Cerebellar cortex (tissue), 1 donor: ENCODE measurements around the gene TMEM184B.
A peak's percentile ranks its signal among the peaks of the same experiment; 100 is the strongest.
"Not testable (repeated sequence)": the region's sequence is repeated elsewhere in the genome, so short reads cannot be mapped to it uniquely, and the experiment has no call there.

Experiments used
- DNase-seq: peaks from one replicate; pipeline ENCODE4 v3.0.0-alpha.2; 2015; ENCODE audit warnings: low spot score

The TMEM184B gene

DNA sequence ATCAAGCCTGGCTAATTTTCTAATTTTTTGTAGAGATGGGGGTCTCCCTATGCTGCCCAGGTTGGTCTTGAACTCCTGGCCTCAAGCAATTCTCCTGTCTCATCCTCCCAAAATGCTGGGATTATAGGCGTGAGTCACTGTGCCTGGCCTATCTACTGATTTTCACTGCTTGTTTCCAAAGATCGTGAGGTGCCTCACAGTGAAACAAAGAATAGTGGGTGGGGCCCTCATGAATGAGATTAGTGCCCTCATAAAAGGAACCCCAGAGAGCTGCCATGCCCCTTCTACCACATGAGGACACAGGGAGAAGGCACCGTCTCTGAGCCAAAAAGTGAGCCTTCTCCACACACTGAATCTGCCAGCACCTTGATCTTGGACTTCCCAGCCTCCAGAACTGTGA, 23.5 kb downstream of the TMEM184B start:
- no peak for DNase-seq

- DNase-seq: no peak
Measured at GRCh38 chr22:38248280-38248679, 24.5 kb downstream of the TMEM184B start.

DNA sequence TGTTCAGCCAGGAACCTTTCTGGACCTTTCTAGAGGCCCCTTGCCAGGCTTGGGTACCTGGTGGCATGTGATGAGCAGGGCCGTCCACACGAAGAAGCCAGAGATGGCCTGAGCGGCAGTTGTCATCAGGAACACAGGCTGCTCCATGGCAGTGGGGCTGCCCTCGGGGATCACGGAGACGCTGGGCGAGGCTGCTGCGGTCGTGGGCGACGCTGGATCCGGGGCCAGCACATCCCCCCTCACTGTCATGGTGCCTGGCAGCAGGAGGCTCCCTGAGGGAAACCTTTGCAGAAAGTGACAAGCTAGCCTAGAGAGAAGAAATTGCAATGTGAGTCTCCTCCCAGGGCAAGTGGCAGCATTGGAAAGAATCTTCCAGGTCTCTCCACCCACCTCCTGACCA, 25.1 kb downstream of the TMEM184B start:
- DNase-seq: no peak

DNA sequence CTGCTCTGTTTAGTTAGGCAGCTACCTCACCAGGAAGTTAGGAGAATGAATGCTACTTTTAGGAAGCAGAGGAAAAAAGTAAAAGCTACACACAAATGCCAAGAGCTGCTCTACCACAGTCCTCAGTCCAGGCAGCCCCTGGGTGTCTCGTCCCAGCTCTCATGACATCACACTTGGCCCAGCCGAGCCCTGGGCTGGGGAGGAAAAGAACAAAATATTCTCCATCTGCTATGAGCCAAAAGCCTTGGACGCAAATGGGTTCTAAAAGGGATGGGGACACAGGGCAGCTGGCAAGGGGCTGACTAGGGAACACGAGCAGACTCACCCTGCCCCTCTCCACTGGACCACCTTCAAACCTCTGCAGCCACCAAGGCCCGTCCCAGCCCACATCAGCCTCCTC, 26.1 kb downstream of the TMEM184B start:
- peak; percentile 86 for DNase-seq

DNA sequence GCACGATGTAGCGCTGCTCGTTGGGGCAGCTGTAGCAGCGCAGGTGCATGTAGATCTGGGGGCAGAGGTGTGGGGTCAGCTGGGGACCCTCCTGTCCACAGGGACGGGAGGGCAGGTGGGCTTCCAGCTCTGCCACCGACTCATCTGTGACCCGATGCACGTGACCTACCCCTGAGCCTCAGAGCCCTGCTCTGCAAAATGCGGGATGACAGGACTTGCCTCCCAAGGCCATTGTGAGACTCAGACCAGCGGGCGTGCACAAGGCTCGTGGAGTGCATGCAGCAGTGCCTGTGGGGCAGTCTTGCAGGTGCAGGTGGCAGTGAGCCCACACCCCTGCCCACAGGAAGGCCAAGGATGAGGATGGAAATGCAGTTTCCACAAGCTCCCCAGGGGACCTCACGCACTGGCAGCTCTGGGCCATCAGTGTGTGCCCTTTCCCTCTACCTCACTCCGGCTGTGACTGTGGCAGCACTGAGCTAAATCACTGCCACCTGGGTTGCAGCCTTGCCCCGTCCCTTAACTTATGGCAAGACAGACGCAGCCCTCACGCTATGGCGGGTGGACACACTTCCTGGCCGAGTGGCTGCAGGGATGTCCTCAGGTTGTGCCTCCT, 26.7 kb downstream of the TMEM184B start:
- DNase-seq: no peak

- DNase-seq: no peak
Measured at GRCh38 chr22:38244106-38244505, 28.7 kb downstream of the TMEM184B start.

DNA sequence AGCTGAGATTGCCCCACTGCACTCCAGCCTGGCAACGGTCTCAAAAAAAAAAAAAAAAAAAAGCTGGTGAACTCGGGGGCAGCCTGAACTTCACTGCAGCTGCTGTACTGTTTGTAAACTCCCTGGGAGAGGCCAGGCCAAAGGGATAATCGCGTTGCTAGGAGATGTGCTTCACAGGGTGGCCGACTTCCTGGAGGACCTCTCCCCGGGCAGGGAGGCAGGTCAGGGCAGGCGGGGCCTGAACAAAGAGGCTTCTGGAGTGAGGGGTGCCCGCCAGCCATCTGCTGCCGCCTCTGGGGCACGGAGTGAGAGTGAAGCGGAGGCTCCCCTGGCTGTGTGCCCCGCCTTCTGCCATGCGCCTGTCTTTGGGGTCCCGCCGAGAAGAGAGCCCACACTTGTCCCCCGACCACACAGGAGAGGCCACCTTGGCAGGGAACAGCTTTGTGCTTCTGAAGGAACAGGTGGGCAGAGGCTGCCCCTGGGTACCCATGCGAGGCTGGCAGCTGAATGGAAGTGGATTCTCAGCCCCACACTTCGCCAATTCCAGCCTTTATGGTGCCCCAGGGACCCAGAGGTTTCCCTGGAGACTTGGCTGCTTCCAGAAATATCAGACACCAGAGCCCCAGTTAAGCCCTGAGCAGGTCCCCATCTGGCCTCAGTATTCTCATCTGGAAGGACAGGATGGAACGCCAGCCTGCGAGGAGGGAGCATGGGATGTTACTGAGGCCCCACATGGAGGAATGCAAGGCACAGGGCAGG, 29.6 kb downstream of the TMEM184B start:
- DNase-seq: no peak

GRCh38 chr22:38240734-38241252, 32.0 kb downstream of the TMEM184B start:
- DNase-seq: peak; percentile 84

DNA sequence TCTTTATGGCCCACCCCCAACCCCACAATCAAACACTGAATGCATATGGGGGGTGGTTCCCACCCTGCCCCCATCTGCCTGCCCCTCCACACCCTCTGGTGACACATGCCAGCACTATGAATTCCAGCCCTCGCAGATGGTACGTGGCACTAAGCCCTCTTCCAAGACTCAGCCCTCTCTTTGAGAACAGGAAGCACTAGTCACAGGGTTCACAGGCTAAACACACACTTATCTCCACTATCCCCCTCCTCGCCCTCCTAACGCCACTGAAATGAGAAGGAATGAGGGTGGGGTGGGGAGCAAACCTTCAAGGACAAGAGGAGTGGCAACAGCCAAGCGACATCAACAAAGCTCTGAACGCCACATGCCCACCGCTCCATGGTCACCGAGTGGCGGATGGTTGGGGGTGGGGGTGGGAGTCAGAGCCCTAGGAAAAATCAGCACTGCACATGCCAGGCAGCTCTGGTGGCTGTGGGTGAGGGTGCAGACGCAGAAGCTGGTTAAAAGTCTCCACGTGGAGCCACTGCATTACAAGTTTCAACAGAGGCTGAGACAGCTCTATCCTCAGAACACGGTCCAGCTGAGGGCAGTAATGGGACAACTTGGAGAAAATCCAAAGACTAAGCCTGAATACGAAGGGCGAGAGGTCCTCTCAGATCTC, 33.6 kb downstream of the TMEM184B start:
- DNase-seq: peak; percentile 52

DNA sequence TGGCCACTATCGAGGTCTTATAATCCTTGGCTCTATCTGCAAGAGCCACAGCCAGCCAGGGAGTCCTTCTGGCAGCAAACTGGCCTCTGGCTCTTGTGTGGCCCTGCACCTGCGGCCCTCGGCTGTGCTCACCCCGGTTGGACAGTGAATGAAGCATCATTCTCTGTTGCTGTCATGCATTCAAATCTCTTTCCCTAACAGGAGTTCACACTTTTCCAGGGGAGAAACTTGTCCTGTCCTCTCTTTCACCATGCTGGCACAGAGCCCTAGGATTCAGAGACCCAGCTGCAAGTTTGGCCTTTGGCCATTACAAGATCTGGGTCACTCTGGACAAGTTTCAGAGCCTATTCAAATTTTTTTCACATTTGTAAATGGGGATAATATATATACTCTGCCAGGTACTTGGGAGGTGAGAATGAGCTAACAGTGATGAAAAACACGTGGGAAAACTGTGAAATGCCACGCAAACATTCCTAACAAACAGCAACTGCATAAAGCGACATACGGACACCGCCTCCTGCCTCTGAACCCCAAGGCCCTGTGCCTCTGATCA, 34.2 kb downstream of the TMEM184B start:
- DNase-seq: no peak

- no peak for DNase-seq
Measured at GRCh38 chr22:38236786-38237185, 36.0 kb downstream of the TMEM184B start.

GRCh38 chr22:38235240-38235850, 37.5 kb downstream of the TMEM184B start:
- no peak for DNase-seq

- not testable (repeated sequence) for DNase-seq
Measured at GRCh38 chr22:38233856-38234255, 39.0 kb downstream of the TMEM184B start.

DNA sequence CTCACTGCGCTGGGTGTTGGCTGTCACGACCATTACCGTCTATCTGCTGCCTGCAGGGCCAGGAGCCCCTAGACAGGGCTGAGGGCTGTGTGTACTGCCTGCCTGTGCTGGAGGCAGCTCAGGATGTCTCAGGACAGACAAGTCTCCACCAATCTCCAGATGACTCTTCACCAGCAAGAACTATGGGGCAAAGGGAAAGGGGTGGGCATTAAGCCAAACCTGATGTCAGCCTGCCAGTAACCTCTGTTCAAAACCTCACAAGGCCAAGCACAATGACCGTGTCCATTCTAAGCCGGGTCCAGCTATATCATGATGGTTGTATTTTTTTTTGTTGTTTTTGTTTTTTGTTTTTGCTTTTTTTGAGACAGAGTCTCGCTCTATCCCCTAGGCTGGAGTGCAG, 39.4 kb downstream of the TMEM184B start:
- no peak for DNase-seq

GRCh38 chr22:38232196-38232595, 40.6 kb downstream of the TMEM184B start:
- no peak for DNase-seq

- no peak for DNase-seq
Measured at GRCh38 chr22:38230916-38231315, 41.9 kb downstream of the TMEM184B start.

- no peak for DNase-seq
Measured at GRCh38 chr22:38230108-38230825, 42.5 kb downstream of the TMEM184B start.

DNA sequence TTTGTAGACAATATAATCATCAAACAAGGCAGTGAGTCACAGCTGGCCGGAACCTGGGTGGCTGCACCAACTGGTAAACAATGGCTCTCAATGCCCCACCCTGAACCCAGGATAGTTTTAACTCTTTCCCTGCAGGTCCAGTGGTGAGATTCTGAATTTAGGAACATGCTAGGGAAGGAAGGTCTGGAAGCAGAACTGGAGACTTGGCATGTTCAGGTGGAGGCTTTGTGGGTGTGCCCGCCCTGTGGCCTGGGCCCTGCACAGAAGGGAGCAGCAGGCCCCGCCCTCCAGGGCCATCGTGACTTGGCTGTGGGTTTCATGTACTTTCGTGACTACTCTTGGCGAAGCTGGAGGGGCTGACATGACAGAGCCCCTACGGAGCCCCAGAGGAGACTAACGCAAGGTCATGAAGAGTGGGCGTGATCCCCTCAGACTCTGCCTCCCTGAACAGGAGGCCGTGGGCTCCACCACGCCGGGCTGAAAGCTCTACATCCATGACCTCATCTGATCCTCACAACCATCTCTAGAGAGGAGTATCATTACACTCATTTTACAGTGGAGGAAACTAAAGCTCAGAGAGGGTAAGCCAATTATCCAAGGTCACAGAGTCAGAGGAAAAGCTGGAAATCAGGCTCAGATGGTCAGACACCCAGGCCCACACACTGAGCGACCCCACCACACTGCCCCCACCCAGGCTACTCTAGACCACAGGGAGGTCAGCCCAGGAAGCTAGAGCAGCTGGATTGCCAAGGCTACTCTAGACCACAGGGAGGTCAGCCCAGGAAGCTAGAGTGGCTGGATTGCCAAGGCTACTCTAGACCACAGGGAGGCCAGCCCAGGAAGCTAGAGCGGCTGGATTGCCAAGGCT, 43.7 kb downstream of the TMEM184B start:
- DNase-seq: no peak

DNA sequence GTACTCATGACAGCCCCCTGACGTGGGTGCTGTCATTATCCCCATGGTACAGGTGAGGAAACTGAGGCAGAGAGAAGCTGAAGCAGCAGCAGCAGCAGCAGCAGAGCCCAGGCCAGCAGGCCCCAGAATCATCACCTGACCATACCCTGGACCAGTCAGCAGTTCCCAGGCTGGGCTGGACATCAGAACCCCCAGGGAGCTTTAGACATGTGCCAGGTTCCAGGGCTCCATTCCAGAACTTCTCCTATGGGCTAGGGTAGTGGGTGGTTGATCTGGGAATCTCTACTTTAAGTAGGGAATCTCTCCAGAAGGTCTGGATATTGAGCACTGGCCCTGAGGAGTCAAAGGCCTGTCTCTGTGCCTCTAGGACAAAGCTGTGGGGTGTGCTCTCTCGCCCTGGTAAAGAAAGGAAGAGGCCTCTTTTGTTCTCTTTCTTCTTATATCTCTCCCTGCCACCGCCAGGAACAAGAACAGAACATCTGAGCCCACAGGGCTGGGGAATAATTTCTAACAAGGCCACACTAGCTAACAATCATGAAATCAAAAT, 44.4 kb downstream of the TMEM184B start:
- DNase-seq: no peak
